Heart right ventricle (tissue), 16 donors: ENCODE data around the gene CYP11A1. TPM values are rescaled to one million over a fixed set of nuclear protein-coding genes. Genes with fewer than 3 reads are reported as not detected.

Experiments
- ATAC-seq, 8 donors: fragments of 200-7000 bp; cut with Tn5 transposase; one replicate each; pipeline ENCODE4 v1.9.1; 2020; ENCODE audit warnings: mild to moderate bottlenecking in 8 of 8, moderate library complexity in 8 of 8, moderate number of reproducible peaks in 1 of 8
- DNase-seq, 2 donors: peaks; one replicate each; pipeline ENCODE4 v3.0.0-alpha.2; 2020
- H3K27ac ChIP-seq, 10 donors: fragments of 200-600 bp; sonication (generic) in 2 of 10; one replicate each; pipeline versions ENCODE4 v1.5.0 to v1.8.0; 2020 to 2022; ENCODE audit warnings: mild to moderate bottlenecking in 3 of 10
- H3K27me3 ChIP-seq, 7 donors: fragments of 200-600 bp; one replicate each; pipeline ENCODE4 v1.8.0; 2021 to 2022; ENCODE audit warnings: mild to moderate bottlenecking in 2 of 7
- H3K36me3 ChIP-seq, 9 donors: fragments of 200-600 bp; sonication (generic) in 1 of 9; one replicate each; pipeline versions ENCODE4 v1.5.0 to v1.8.0; 2020 to 2022; ENCODE audit warnings: mild to moderate bottlenecking in 2 of 9
- H3K4me1 ChIP-seq, 9 donors: fragments of 200-600 bp; sonication (generic) in 1 of 9; one replicate each; pipeline versions ENCODE4 v1.5.0 to v1.8.0; 2020 to 2022; ENCODE audit warnings: mild to moderate bottlenecking in 4 of 9
- H3K4me3 ChIP-seq, 10 donors: fragments of 200-600 bp; sonication (generic) in 2 of 10; one replicate each; pipeline versions ENCODE4 v1.5.0 to v1.8.0; 2020 to 2022; ENCODE audit warnings: mild to moderate bottlenecking in 7 of 10, moderate library complexity in 2 of 10
- H3K9me3 ChIP-seq, 11 donors: fragments of 200-600 bp in 10 of 11; sonication (generic) in 2 of 11; one replicate each; pipeline versions ENCODE4 v1.5.0 to v1.8.0; 2013 to 2022; ENCODE audit warnings: mild to moderate bottlenecking in 2 of 11, control low read depth in 1 of 11, moderate library complexity in 1 of 11
- WGBS, 2 donors: extraction: QIAGEN DNeasy Blood & Tissue Kit; methylation state at CpG; one replicate each; pipeline ENCODE4 v1.1.7; 2013; ENCODE audit warnings: inconsistent platforms in 1 of 2; 5-methylcytosine and 5-hydroxymethylcytosine counted together
- intact Hi-C, 10 donors: fragments of 100-400 bp; cut with DNase I; formaldehyde crosslinking; loops; one replicate each; pipeline versions ENCODE4 v1.11.1 to v1.14.2; 2022
- polyA plus RNA-seq, 2 donors: library from polyadenylated mRNA; stranded (reverse); fragments of 200-250 nt; gene quantifications; one replicate each; pipeline ENCODE4 v1.2.3, GENCODE V29; 2013
- total RNA-seq, 10 donors: library from RNA; stranded (reverse); fragmentation: NEBNext Ultra II Directional in 3 of 10; extraction: Animal tissue kit (Norgen Biotek cat#: 25700) in 3 of 10; gene quantifications; one replicate each; pipeline versions ENCODE4 v1.2.1 to v1.2.4, GENCODE V29; 2021 to 2023
- TF ChIP-seq, protein P1 (sequence below), 9 donors: fragments of 200-600 bp; sonication (generic) in 2 of 9; IDR thresholded peaks; one replicate each; pipeline versions ENCODE4 v1.5.0 to v1.8.0; 2021 to 2022; ENCODE audit warnings: antibody characterized with exemption in 9 of 9, mild to moderate bottlenecking in 5 of 9, moderate library complexity in 1 of 9
- donor health status: Arrhythmogenic right ventricular cardiomyopathy.
- donor health status: ischemic (EF 13 %, LVEDD 7.1; RV severe dilation, severe dysfunction).
- donor health status: healthy with polysubstance abuse.
- donor health status: DM: no; HTN: yes; CAD: no.
- donor health status: DM: no; HTN: no; CAD: no.
- donor health status: ischemic (EF 25% LVEDD 6.9; RV normal size, moderate dysfunction).
- donor health status: ischemic (EF 25% LVEDD 5.7; RV mildly dilated, moderate dysfunction).
- donor health status: healthy.
- donor health status: DM: yes; HTN: yes; CAD: no.
- donor health status: Ischemic cardiomyopathy.
- donor health status: ischemic (EF 35%, LVEDD 5.7; RV mildly dilated, moderate dysfunction).
- donor health status: nonischemic (EF 11% LVEDD 7.7; RV severe dilation, severe dysfunction).
- donor health status: DM: yes; HTN: yes; CAD: no.
- donor health status: PGD.
- donor health status: ischemic (EF 29% LVEDD 5.4; RV normal size, mild dysfunction).
- donor health status: nonischemic (EF 23%, LVEDD 6.1; RV moderate dilation, normal function).

The CYP11A1 gene
- total and polyA plus RNA-seq, 12 donors: 0.06 to 3.6 (median 2.1) TPM

DNA sequence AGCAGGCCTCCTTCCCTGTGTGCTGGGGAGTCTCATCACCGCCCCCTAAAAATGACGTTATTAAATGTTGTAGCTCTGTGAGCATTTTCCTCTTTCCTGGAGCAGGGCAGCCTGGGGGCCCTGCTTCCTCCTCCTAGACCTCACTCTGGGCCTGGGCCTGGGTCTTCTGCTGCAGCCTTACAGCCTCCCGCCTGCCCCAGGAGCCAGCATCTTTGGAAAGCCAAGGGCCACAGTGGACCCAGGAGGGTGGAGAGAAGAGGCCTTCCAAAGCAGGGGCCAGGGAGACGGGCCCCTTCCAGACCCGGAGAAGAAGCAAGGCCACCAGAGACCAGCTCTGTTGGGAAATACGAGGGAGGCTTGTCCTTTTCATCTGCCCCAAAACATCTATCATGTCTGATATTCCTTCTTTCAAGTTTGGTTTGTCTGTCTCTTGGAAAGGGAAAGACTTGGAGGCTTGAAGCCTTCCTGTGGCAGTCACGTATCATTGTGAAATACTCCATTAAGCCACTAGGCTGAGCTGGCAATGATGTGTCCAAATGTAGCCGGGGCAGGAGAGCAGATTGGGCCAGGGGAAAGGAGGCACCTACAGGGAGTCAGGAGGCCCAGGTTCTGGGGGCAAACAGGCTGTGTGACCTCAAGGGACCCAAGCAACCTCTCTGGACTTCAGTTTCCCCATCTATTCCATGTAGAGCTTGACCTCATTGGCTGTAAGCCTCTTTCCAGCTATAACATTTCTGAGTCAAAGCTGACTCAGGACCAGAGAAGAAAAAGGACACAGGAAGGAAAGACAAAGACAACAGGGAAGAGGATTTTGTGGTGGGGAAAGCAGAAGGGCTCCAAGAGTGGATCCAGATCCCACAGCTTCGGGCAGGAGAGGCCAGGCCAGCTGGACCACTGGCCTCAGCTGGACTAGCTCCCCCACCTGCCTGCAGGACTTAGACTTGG lies 31.1 kb downstream of the CYP11A1 start:
- ATAC-seq: no peak
- WGBS, 2 donors: 78 to 90% methylated on average over 9 of the region's 9 CpGs
- H3K4me3 ChIP-seq: no peak overlapping the region
- H3K36me3 ChIP-seq: no peaks in the 10 kb centered on the region
- no peaks in the 10 kb centered on the region for H3K9me3 ChIP-seq
- no peak overlapping the region for H3K27ac ChIP-seq
- H3K4me1 ChIP-seq: no peaks in the 10 kb centered on the region
- intact Hi-C loops: no loop called here
- no peaks in the 10 kb centered on the region for H3K27me3 ChIP-seq
- TF ChIP-seq, protein P1, sequence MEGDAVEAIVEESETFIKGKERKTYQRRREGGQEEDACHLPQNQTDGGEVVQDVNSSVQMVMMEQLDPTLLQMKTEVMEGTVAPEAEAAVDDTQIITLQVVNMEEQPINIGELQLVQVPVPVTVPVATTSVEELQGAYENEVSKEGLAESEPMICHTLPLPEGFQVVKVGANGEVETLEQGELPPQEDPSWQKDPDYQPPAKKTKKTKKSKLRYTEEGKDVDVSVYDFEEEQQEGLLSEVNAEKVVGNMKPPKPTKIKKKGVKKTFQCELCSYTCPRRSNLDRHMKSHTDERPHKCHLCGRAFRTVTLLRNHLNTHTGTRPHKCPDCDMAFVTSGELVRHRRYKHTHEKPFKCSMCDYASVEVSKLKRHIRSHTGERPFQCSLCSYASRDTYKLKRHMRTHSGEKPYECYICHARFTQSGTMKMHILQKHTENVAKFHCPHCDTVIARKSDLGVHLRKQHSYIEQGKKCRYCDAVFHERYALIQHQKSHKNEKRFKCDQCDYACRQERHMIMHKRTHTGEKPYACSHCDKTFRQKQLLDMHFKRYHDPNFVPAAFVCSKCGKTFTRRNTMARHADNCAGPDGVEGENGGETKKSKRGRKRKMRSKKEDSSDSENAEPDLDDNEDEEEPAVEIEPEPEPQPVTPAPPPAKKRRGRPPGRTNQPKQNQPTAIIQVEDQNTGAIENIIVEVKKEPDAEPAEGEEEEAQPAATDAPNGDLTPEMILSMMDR (IDR thresholded peaks at IDR 0.05): no peak
- no peak for DNase-seq

DNA sequence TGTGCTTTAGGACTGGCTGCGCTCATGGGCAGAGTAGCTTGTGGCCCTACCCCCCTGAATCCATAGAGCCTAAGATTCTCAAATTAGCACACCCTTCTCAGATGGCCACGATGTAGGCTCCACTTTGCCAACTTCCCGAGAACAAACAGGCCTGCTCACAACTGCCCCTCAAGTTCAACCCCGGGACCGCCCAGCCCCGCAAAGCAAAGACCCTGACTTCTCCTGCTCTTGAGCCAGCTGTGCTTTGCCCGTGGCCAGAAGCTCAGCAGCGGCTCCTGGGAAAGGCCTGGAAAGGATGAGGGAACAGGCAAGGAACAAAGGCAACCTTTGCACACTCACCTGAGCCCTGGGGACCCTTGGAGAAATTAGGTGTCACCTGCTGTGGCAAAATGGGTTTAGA lies 32.0 kb downstream of the CYP11A1 start:
- TF ChIP-seq, protein P1 (IDR thresholded peaks at IDR 0.05): no peak
- 89 to 92% methylated on average over 8 of the region's 8 CpGs for WGBS, 2 donors
- intact Hi-C loops: no loop called here
- Histone ChIP-seq H3K27ac (no peak overlapping the region), H3K4me3 (no peak overlapping the region), H3K27me3 (no peaks in the 10 kb centered on the region), H3K9me3 (no peaks in the 10 kb centered on the region), H3K4me1 (no peaks in the 10 kb centered on the region), H3K36me3 (no peaks in the 10 kb centered on the region)
- no peak for DNase-seq
- no peak for ATAC-seq

DNA sequence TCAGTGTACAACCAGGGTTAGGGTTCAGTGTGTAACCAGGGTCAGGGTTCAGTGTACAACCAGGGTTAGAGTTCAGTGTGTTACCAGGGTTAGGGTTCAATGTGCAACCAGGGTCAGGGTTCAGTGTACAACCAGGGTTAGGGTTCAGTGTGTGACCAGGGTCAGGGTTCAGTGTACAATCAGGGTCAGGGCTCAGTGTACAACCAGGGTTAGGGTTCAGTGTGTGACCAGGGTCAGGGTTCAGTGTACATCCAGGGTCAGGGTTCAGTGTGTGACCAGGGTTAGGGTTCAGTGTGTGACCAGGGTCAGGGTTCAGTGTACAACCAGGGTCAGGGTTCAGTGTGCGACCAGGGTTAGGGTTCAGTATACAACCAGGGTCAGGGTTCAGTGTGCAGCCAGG lies 33.3 kb downstream of the CYP11A1 start:
- Histone ChIP-seq H3K27ac (no peak overlapping the region), H3K27me3 (no peaks in the 10 kb centered on the region), H3K36me3 (no peaks in the 10 kb centered on the region), H3K4me3 (no peak overlapping the region), H3K4me1 (no peaks in the 10 kb centered on the region), H3K9me3 (no peaks in the 10 kb centered on the region)
- TF ChIP-seq, protein P1 (IDR thresholded peaks at IDR 0.05): no peak
- intact Hi-C loops: no loop called here
- no peak for ATAC-seq
- 83 to 92% methylated on average over 1 of the region's 1 CpG for WGBS, 2 donors
- no peak for DNase-seq

DNA sequence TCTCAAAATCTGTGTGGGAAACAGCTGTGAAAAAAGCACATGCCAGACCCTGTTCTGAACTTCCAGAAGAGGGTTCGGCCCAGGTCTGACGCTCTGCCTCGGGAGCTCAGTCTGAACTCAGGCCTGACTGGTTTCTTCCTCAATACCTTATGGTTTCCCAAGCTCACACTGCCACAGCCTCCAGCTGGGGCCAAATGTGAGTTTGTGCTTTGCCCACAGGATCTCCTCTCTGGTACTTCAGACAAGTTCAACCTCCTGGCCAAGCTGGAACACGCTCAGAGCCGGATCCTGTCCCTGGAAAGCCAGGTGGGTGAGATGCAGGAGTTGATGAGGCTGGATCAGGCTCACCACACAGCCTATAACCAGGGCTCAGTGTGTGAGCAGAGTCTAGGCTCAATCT lies 33.8 kb downstream of the CYP11A1 start:
- Histone ChIP-seq H3K27ac (no peak overlapping the region), H3K4me3 (no peak overlapping the region), H3K9me3 (no peaks in the 10 kb centered on the region), H3K4me1 (no peaks in the 10 kb centered on the region), H3K27me3 (no peaks in the 10 kb centered on the region), H3K36me3 (no peaks in the 10 kb centered on the region)
- TF ChIP-seq, protein P1 (IDR thresholded peaks at IDR 0.05): no peak
- WGBS, 2 donors: 85 to 87% methylated on average over 5 of the region's 5 CpGs
- DNase-seq: no peak
- no peak for ATAC-seq
- intact Hi-C loops: no loop called here
